Osteoblast (primary cell): ENCODE measurements around the gene SLC1A7. TPM values are rescaled to one million over a fixed set of nuclear protein-coding genes. Genes with fewer than 3 reads are reported as not detected.

ENCODE experiments used
- DNase-seq: peaks from one replicate; pipeline ENCODE4 v3.0.0; 2011; ENCODE audit warnings: low spot score, mixed read lengths; ENCODE audit not compliant: insufficient read length; ENCODE audit errors: missing footprints
- H2AFZ ChIP-seq: 2 replicates; pipeline ENCODE4 v1.6.0; 2011; ENCODE audit warnings: mild to moderate bottlenecking, low read length
- H3K27ac ChIP-seq: 2 replicates; pipeline ENCODE4 v1.5.1; 2011; ENCODE audit warnings: mild to moderate bottlenecking, low read depth, low read length, moderate library complexity
- H3K27me3 ChIP-seq: 2 replicates; pipeline ENCODE4 v1.6.0; 2012; ENCODE audit warnings: mild to moderate bottlenecking, control low read depth, inconsistent platforms, low read length, moderate library complexity; ENCODE audit not compliant: insufficient read depth
- H3K36me3 ChIP-seq: 2 replicates; pipeline ENCODE4 v1.5.1; 2011; ENCODE audit warnings: mild to moderate bottlenecking, low read length, control low read depth, moderate library complexity; ENCODE audit not compliant: insufficient read depth
- H3K4me1 ChIP-seq: 2 replicates; pipeline ENCODE4 v1.5.1; 2011; ENCODE audit warnings: mild to moderate bottlenecking, low read length, control low read depth, moderate library complexity; ENCODE audit not compliant: insufficient read depth
- H3K4me2 ChIP-seq: 2 replicates; pipeline ENCODE4 v1.6.0; 2011; ENCODE audit warnings: mild to moderate bottlenecking, low read length; ENCODE audit not compliant: insufficient read depth
- H3K4me3 ChIP-seq: fragments of 200-600 bp; sonication (generic); 3 replicates; pipeline ENCODE4 v1.5.1; 2012; ENCODE audit warnings: mild to moderate bottlenecking, low read length, inconsistent platforms; ENCODE audit not compliant: insufficient read depth
- H3K79me2 ChIP-seq: 2 replicates; pipeline ENCODE4 v1.6.0; 2012; ENCODE audit warnings: mild to moderate bottlenecking, low read length, control low read depth, inconsistent platforms; ENCODE audit not compliant: insufficient read depth
- H3K9me3 ChIP-seq: 2 replicates; pipeline ENCODE4 v1.5.1; 2011; ENCODE audit warnings: low read depth, low read length, control low read depth
- H4K20me1 ChIP-seq: 2 replicates; pipeline ENCODE4 v1.6.0; 2012; ENCODE audit warnings: mild to moderate bottlenecking, low read length, control low read depth; ENCODE audit not compliant: insufficient read depth
- total RNA-seq: library from RNA; depleted of rRNA; stranded (reverse); fragments of >200 nt; gene quantifications from 2 replicates; pipeline ENCODE4 v1.2.3, GENCODE V29; 2012
- TF ChIP-seq, protein P1 (sequence below): IDR thresholded peaks from 2 replicates; pipeline ENCODE4 v1.5.1; 2011; ENCODE audit warnings: mild to moderate bottlenecking, low read depth, low read length, moderate library complexity; ENCODE audit errors: extremely low read depth

The SLC1A7 gene
- total RNA-seq, 1 donor = 0.36 TPM

- Histone ChIP-seq H4K20me1 (no peaks in the 10 kb centered on the region), H3K9me3 (no peaks in the 10 kb centered on the region), H3K36me3 (no peaks in the 10 kb centered on the region), H3K4me1 (peaks cover 27% of the 10 kb centered on the region), H3K27me3 (no peaks in the 10 kb centered on the region), H3K4me3 (no peak overlapping the region), H3K27ac (peak overlapping the region; percentile 83), H2AFZ (peak overlapping the region; percentile 67), H3K4me2 (no peak overlapping the region), H3K79me2 (no peaks in the 10 kb centered on the region)
- peak; percentile 94 for DNase-seq
- TF ChIP-seq, protein P1, sequence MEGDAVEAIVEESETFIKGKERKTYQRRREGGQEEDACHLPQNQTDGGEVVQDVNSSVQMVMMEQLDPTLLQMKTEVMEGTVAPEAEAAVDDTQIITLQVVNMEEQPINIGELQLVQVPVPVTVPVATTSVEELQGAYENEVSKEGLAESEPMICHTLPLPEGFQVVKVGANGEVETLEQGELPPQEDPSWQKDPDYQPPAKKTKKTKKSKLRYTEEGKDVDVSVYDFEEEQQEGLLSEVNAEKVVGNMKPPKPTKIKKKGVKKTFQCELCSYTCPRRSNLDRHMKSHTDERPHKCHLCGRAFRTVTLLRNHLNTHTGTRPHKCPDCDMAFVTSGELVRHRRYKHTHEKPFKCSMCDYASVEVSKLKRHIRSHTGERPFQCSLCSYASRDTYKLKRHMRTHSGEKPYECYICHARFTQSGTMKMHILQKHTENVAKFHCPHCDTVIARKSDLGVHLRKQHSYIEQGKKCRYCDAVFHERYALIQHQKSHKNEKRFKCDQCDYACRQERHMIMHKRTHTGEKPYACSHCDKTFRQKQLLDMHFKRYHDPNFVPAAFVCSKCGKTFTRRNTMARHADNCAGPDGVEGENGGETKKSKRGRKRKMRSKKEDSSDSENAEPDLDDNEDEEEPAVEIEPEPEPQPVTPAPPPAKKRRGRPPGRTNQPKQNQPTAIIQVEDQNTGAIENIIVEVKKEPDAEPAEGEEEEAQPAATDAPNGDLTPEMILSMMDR = no peak
Measured at GRCh38 chr1:53122201-53122885, 20.1 kb downstream of the SLC1A7 start.

GRCh38 chr1:53121319-53122172 lies 20.9 kb downstream of the SLC1A7 start:
- Histone ChIP-seq H3K27me3 (no peaks in the 10 kb centered on the region), H3K27ac (peak overlapping the region; percentile 15), H4K20me1 (no peaks in the 10 kb centered on the region), H3K36me3 (no peaks in the 10 kb centered on the region), H3K4me1 (peaks cover 27% of the 10 kb centered on the region), H3K9me3 (no peaks in the 10 kb centered on the region), H3K79me2 (no peaks in the 10 kb centered on the region), H3K4me2 (no peak overlapping the region), H3K4me3 (no peak overlapping the region), H2AFZ (no peak overlapping the region)
- DNase-seq = peak; percentile 93
- TF ChIP-seq, protein P1 = no peak

GRCh38 chr1:53120659-53121058 lies 21.8 kb downstream of the SLC1A7 start:
- DNase-seq = no peak
- Histone ChIP-seq H3K79me2 (no peaks in the 10 kb centered on the region), H3K4me2 (no peak overlapping the region), H3K9me3 (no peaks in the 10 kb centered on the region), H4K20me1 (no peaks in the 10 kb centered on the region), H3K27ac (no peak overlapping the region), H3K4me3 (no peak overlapping the region), H3K36me3 (no peaks in the 10 kb centered on the region), H3K27me3 (no peaks in the 10 kb centered on the region), H2AFZ (no peak overlapping the region), H3K4me1 (peaks cover 27% of the 10 kb centered on the region)
- TF ChIP-seq, protein P1 = no peak

DNA sequence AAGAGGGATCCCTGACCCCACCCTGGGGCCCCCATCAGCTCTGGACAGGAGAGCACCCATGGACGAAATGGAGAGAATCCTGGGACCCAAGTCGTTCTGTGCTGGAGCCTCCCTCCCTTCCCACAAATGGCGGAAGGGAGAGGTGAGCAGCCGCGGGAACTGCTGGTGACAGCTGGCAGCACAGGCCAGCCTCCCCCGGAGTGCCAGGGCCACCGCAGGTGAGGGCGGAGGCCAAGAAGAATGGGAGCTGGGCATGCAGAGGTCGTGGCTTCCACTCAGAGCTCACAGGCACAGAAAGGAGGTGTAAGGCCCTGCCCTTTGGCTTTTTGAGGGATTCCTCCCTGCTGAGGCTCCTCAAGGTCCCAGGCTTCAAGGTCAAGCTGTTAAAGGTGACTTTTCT lies 24.6 kb downstream of the SLC1A7 start:
- no peaks in the 10 kb centered on the region for H4K20me1 ChIP-seq
- H3K27me3 ChIP-seq = no peaks in the 10 kb centered on the region
- H3K9me3 ChIP-seq = no peaks in the 10 kb centered on the region
- H3K4me2 ChIP-seq = no peak overlapping the region
- TF ChIP-seq, protein P1 = no peak
- peaks cover 14% of the 10 kb centered on the region for H3K4me1 ChIP-seq
- no peak overlapping the region for H3K4me3 ChIP-seq
- no peaks in the 10 kb centered on the region for H3K36me3 ChIP-seq
- no peaks in the 10 kb centered on the region for H3K79me2 ChIP-seq
- no peak overlapping the region for H3K27ac ChIP-seq
- DNase-seq = no peak
- H2AFZ ChIP-seq = no peak overlapping the region
